Measurements from ENCODE around the gene SUN3.

SUN3 gene

GRCh38 chr7:47979145-47979831 lies 49.6 kb downstream of the SUN3 start, which contains the start of gene HUS1:
Gene HUS1, minus strand, starts transcription at chr7:47979615. Its CDS starts 96 bp downstream, at chr7:47979519.
- no peak for TF ChIP-seq CTCF (IDR thresholded peaks at IDR 0.05; ENCODE audit: extremely low read depth, missing control alignments)
- DNase-seq (ENCODE audit: low spot score): peak; percentile 93

GRCh38 chr7:47978790-47979144 lies 50.1 kb downstream of the SUN3 start:
- no peak for DNase-seq (ENCODE audit: low spot score)
- no peak for TF ChIP-seq CTCF (IDR thresholded peaks at IDR 0.05; ENCODE audit: extremely low read depth, missing control alignments)

- no peak for DNase-seq (ENCODE audit: low spot score)
- no peak for TF ChIP-seq CTCF (IDR thresholded peaks at IDR 0.05; ENCODE audit: extremely low read depth, missing control alignments)
These were observed 55.2 kb downstream of the SUN3 start for GRCh38 chr7:47973739-47974138.

DNA sequence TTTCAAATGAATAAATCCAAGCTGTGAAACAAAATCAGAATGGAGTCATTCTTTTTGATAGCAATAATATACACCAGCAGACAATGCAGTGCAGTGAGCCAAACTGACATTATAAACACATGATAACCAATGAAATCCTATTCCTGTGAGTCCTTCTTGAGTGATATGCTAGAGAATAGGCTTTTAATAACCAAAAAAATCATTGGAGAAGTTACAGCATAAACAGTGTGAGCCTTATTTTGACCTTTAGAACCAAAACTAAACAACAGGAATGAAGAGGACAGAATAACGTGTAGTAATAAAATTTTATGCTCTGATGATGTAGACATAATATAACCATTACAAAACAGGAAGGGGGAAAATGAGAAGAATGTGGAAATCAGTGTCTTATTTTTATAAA lies 58.1 kb downstream of the SUN3 start:
- no peak for DNase-seq (ENCODE audit: low spot score)
- no peak for TF ChIP-seq CTCF (IDR thresholded peaks at IDR 0.05; ENCODE audit: extremely low read depth, missing control alignments)

- peak; percentile 76 for DNase-seq (ENCODE audit: low spot score)
- peak; percentile 79 for TF ChIP-seq CTCF (IDR thresholded peaks at IDR 0.05; ENCODE audit: extremely low read depth, missing control alignments)
These were observed 59.8 kb downstream of the SUN3 start for GRCh38 chr7:47968847-47969774.

- TF ChIP-seq CTCF (IDR thresholded peaks at IDR 0.05; ENCODE audit: extremely low read depth, missing control alignments): no peak
These were observed 61.2 kb downstream of the SUN3 start for GRCh38 chr7:47967708-47968107.

GRCh38 chr7:47967123-47967522 lies 61.8 kb downstream of the SUN3 start:
- DNase-seq (ENCODE audit: low spot score): no peak
- TF ChIP-seq CTCF (IDR thresholded peaks at IDR 0.05; ENCODE audit: extremely low read depth, missing control alignments): no peak

More at GRCh38 chr7:47967708-47968107, 61.2 kb downstream of the SUN3 start:
- DNase-seq (ENCODE audit: low spot score): no peak

All from GM20000 (cell line).